Transverse colon (tissue), 4 donors: Measurements from ENCODE around the gene IL17REL.

Source experiments
- CTCF ChIP-seq, 5 experiments: fragments of 200-600 bp in 3 of 5; fragments of 450-650 bp in 2 of 5; sonication (generic) in 3 of 5; IDR thresholded peaks; 1 replicate in 2 of 5; 2 replicates in 3 of 5; pipeline ENCODE4 v1.5.1; 2016 to 2017; ENCODE audit warnings: antibody characterized with exemption in 5 of 5, inconsistent platforms in 3 of 5, mild to moderate bottlenecking in 2 of 5, moderate library complexity in 1 of 5
- EP300 ChIP-seq: sonication (generic); formaldehyde crosslinking; IDR thresholded peaks from one replicate; pipeline ENCODE4 v1.6.1; 2017; ENCODE audit warnings: antibody characterized with exemption, low read depth
- POLR2A ChIP-seq: fragments of 450-650 bp; IDR thresholded peaks from one replicate; pipeline ENCODE4 v1.6.1; 2016; ENCODE audit warnings: antibody characterized with exemption, mild to moderate bottlenecking, moderate library complexity
- POLR2AphosphoS5 ChIP-seq, 3 donors: sonication (generic); formaldehyde crosslinking; IDR thresholded peaks; one replicate each; pipeline ENCODE4 v1.6.1; 2016; ENCODE audit warnings: antibody characterized with exemption in 3 of 3

GRCh38 chr22:50046481-50047245 is 34.1 kb upstream of the IL17REL start:
- no peak for TF ChIP-seq CTCF (IDR thresholded peaks at IDR 0.05)
- no peak for TF ChIP-seq POLR2A
- no peak for TF ChIP-seq POLR2AphosphoS5 (IDR thresholded peaks at IDR 0.05)
- no peak for TF ChIP-seq EP300
